ENCODE measurements around the gene SETBP1.

The SETBP1 gene

GRCh38 chr18:44934901-44935300, 254.2 kb downstream of the SETBP1 start:
- DNase-seq = no peak
- Mint-ChIP-seq H3K27ac (no peak overlapping the region), H3K4me3 (no peak overlapping the region), H3K27me3 (peaks cover 0 to 39% of the 10 kb centered on the region in 2 donors), H3K9me3 (peaks cover 5 to 7% of the 10 kb centered on the region in 2 donors), H3K36me3 (ENCODE audit: insufficient read depth) (no peaks in the 10 kb centered on the region), H3K4me1 (ENCODE audit: low read depth in 2 of 2) (peaks cover 9 to 14% of the 10 kb centered on the region in 2 donors)
- ATAC-seq (replicated peaks) = no peak

GRCh38 chr18:44935455-44935854, 254.8 kb downstream of the SETBP1 start:
- peaks cover 0 to 39% of the 10 kb centered on the region in 2 donors for H3K27me3 Mint-ChIP-seq
- no peaks in the 10 kb centered on the region for H3K36me3 Mint-ChIP-seq (ENCODE audit: insufficient read depth)
- no peak overlapping the region for H3K27ac Mint-ChIP-seq
- H3K4me1 Mint-ChIP-seq (ENCODE audit: low read depth in 2 of 2) = peaks cover 9 to 16% of the 10 kb centered on the region in 2 donors
- peaks cover 5 to 7% of the 10 kb centered on the region in 2 donors for H3K9me3 Mint-ChIP-seq
- no peak overlapping the region for H3K4me3 Mint-ChIP-seq
- ATAC-seq (replicated peaks) (no peak), DNase-seq (no peak)

- peaks cover 5 to 7% of the 10 kb centered on the region in 2 donors for H3K9me3 Mint-ChIP-seq
- peaks cover 0 to 39% of the 10 kb centered on the region in 2 donors for H3K27me3 Mint-ChIP-seq
- no peak overlapping the region for H3K27ac Mint-ChIP-seq
- DNase-seq (no peak), ATAC-seq (replicated peaks) (no peak)
- H3K4me1 Mint-ChIP-seq (ENCODE audit: low read depth in 2 of 2) = peaks cover 9 to 22% of the 10 kb centered on the region in 2 donors
- H3K36me3 Mint-ChIP-seq (ENCODE audit: insufficient read depth) = no peaks in the 10 kb centered on the region
- no peak overlapping the region for H3K4me3 Mint-ChIP-seq
These were observed 255.8 kb downstream of the SETBP1 start for GRCh38 chr18:44936485-44936884.

- ATAC-seq (replicated peaks) (no peak), DNase-seq (no peak)
- H3K27me3 Mint-ChIP-seq = peaks cover 0 to 24% of the 10 kb centered on the region in 2 donors
- H3K36me3 Mint-ChIP-seq (ENCODE audit: insufficient read depth) = no peaks in the 10 kb centered on the region
- peaks cover 3 to 13% of the 10 kb centered on the region in 2 donors for H3K4me1 Mint-ChIP-seq (ENCODE audit: low read depth in 2 of 2)
- H3K4me3 Mint-ChIP-seq = no peak overlapping the region
- no peak overlapping the region for H3K27ac Mint-ChIP-seq
- H3K9me3 Mint-ChIP-seq = no peaks in the 10 kb centered on the region
These were observed 257.5 kb downstream of the SETBP1 start for GRCh38 chr18:44937960-44938719.

GRCh38 chr18:44938720-44939665, 258.3 kb downstream of the SETBP1 start:
- no peak for DNase-seq
- Mint-ChIP-seq H3K27me3 (peaks cover 0 to 24% of the 10 kb centered on the region in 2 donors), H3K27ac (peak overlapping the region in 1 of 2 donors; percentile 11), H3K4me3 (no peak overlapping the region), H3K36me3 (ENCODE audit: insufficient read depth) (no peaks in the 10 kb centered on the region), H3K4me1 (ENCODE audit: low read depth in 2 of 2) (peaks cover 3 to 13% of the 10 kb centered on the region in 2 donors), H3K9me3 (no peaks in the 10 kb centered on the region)
- no peak for ATAC-seq (replicated peaks)

- Mint-ChIP-seq H3K27me3 (peaks cover 0 to 8% of the 10 kb centered on the region in 2 donors), H3K4me3 (no peak overlapping the region), H3K36me3 (ENCODE audit: insufficient read depth) (no peaks in the 10 kb centered on the region), H3K27ac (no peak overlapping the region), H3K9me3 (no peaks in the 10 kb centered on the region), H3K4me1 (ENCODE audit: low read depth in 2 of 2) (peaks cover 5 to 13% of the 10 kb centered on the region in 2 donors)
- DNase-seq = no peak
- no peak for ATAC-seq (replicated peaks)
These were observed 260.8 kb downstream of the SETBP1 start for GRCh38 chr18:44941516-44941915.

GRCh38 chr18:44942073-44942472, 261.4 kb downstream of the SETBP1 start:
- ATAC-seq (replicated peaks) (no peak), DNase-seq (no peak)
- peaks cover 5 to 13% of the 10 kb centered on the region in 2 donors for H3K4me1 Mint-ChIP-seq (ENCODE audit: low read depth in 2 of 2)
- no peak overlapping the region for H3K4me3 Mint-ChIP-seq
- no peaks in the 10 kb centered on the region for H3K9me3 Mint-ChIP-seq
- peaks cover 0 to 8% of the 10 kb centered on the region in 2 donors for H3K27me3 Mint-ChIP-seq
- no peaks in the 10 kb centered on the region for H3K36me3 Mint-ChIP-seq (ENCODE audit: insufficient read depth)
- no peak overlapping the region for H3K27ac Mint-ChIP-seq

- no peaks in the 10 kb centered on the region for H3K36me3 Mint-ChIP-seq (ENCODE audit: insufficient read depth)
- ATAC-seq (replicated peaks) (no peak), DNase-seq (no peak)
- peak overlapping the region in 1 of 2 donors; percentile 32 for H3K27ac Mint-ChIP-seq
- H3K27me3 Mint-ChIP-seq = peaks cover 0 to under 1% of the 10 kb centered on the region in 2 donors
- peaks cover 5 to 13% of the 10 kb centered on the region in 2 donors for H3K4me1 Mint-ChIP-seq (ENCODE audit: low read depth in 2 of 2)
- no peak overlapping the region for H3K4me3 Mint-ChIP-seq
- no peaks in the 10 kb centered on the region for H3K9me3 Mint-ChIP-seq
These were observed 262.7 kb downstream of the SETBP1 start for GRCh38 chr18:44943311-44943881.

- no peak for ATAC-seq (replicated peaks)
- Mint-ChIP-seq H3K27ac (no peak overlapping the region), H3K9me3 (no peaks in the 10 kb centered on the region), H3K36me3 (ENCODE audit: insufficient read depth) (no peaks in the 10 kb centered on the region), H3K4me3 (no peak overlapping the region), H3K4me1 (ENCODE audit: low read depth in 2 of 2) (peaks cover 4 to 11% of the 10 kb centered on the region in 2 donors), H3K27me3 (no peaks in the 10 kb centered on the region)
- no peak for DNase-seq
These were observed 263.8 kb downstream of the SETBP1 start for GRCh38 chr18:44944461-44944860.

GRCh38 chr18:44945888-44946401, 265.3 kb downstream of the SETBP1 start:
- H3K27ac Mint-ChIP-seq = no peak overlapping the region
- peaks cover 0 to 6% of the 10 kb centered on the region in 2 donors for H3K27me3 Mint-ChIP-seq
- ATAC-seq (replicated peaks) (no peak), DNase-seq (no peak)
- H3K4me3 Mint-ChIP-seq = no peak overlapping the region
- H3K9me3 Mint-ChIP-seq = no peaks in the 10 kb centered on the region
- H3K36me3 Mint-ChIP-seq (ENCODE audit: insufficient read depth) = peaks cover 4% of the 10 kb centered on the region
- peaks cover 4 to 5% of the 10 kb centered on the region in 2 donors for H3K4me1 Mint-ChIP-seq (ENCODE audit: low read depth in 2 of 2)

GRCh38 chr18:44946529-44947113, 265.9 kb downstream of the SETBP1 start:
- Mint-ChIP-seq H3K4me3 (no peak overlapping the region), H3K27me3 (peaks cover 0 to 6% of the 10 kb centered on the region in 2 donors), H3K4me1 (ENCODE audit: low read depth in 2 of 2) (peaks cover 0 to 5% of the 10 kb centered on the region in 2 donors), H3K36me3 (ENCODE audit: insufficient read depth) (peaks cover 5% of the 10 kb centered on the region), H3K9me3 (no peaks in the 10 kb centered on the region), H3K27ac (no peak overlapping the region)
- DNase-seq (no peak), ATAC-seq (replicated peaks) (no peak)

- Mint-ChIP-seq H3K36me3 (ENCODE audit: insufficient read depth) (peaks cover 5% of the 10 kb centered on the region), H3K4me1 (ENCODE audit: low read depth in 2 of 2) (peaks cover 0 to 2% of the 10 kb centered on the region in 2 donors), H3K27ac (no peak overlapping the region), H3K27me3 (peaks cover 0 to 6% of the 10 kb centered on the region in 2 donors), H3K4me3 (no peak overlapping the region), H3K9me3 (no peaks in the 10 kb centered on the region)
- DNase-seq (no peak), ATAC-seq (replicated peaks) (no peak)
These were observed 269.3 kb downstream of the SETBP1 start for GRCh38 chr18:44949967-44950366.
